ENCODE data around the gene HCN4. TPM values are rescaled to one million over a fixed set of nuclear protein-coding genes. Genes with fewer than 3 reads are reported as not detected.
A peak's percentile ranks its signal among the peaks of the same experiment; 100 is the strongest.

HCN4 gene
- total RNA-seq, 2 donors from 2014 or later: 0.82 to 3.1 TPM

- no peak overlapping the region for H3K27ac Mint-ChIP-seq
- H3K9me3 ChIP-seq (ENCODE audit: control insufficient read depth, low read length): no peaks in the 10 kb centered on the region
- H3K36me3 ChIP-seq (ENCODE audit: control insufficient read depth, insufficient read depth, low read length): no peaks in the 10 kb centered on the region
- 86 to 100% methylated on average over 2 to 3 of the region's 3 CpGs for WGBS, 2 experiments (ENCODE audit: insufficient coverage in 1 of 2, insufficient read length in 1 of 2)
- H3K27me3 ChIP-seq (ENCODE audit: control insufficient read depth, insufficient read depth, low read length, poor library complexity, severe bottlenecking): no peaks in the 10 kb centered on the region
- H3K4me1 Mint-ChIP-seq: no peaks in the 10 kb centered on the region
- no peak overlapping the region for H3K4me3 Mint-ChIP-seq
- H3K9ac ChIP-seq (ENCODE audit: extremely low read depth, low read length, poor library complexity, severe bottlenecking): no peak overlapping the region
- TF ChIP-seq, protein P1, sequence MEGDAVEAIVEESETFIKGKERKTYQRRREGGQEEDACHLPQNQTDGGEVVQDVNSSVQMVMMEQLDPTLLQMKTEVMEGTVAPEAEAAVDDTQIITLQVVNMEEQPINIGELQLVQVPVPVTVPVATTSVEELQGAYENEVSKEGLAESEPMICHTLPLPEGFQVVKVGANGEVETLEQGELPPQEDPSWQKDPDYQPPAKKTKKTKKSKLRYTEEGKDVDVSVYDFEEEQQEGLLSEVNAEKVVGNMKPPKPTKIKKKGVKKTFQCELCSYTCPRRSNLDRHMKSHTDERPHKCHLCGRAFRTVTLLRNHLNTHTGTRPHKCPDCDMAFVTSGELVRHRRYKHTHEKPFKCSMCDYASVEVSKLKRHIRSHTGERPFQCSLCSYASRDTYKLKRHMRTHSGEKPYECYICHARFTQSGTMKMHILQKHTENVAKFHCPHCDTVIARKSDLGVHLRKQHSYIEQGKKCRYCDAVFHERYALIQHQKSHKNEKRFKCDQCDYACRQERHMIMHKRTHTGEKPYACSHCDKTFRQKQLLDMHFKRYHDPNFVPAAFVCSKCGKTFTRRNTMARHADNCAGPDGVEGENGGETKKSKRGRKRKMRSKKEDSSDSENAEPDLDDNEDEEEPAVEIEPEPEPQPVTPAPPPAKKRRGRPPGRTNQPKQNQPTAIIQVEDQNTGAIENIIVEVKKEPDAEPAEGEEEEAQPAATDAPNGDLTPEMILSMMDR (conservative IDR thresholded peaks at IDR 0.05): no peak
- H3K4me1 ChIP-seq (ENCODE audit: control insufficient read depth, insufficient read depth, low read length): no peaks in the 10 kb centered on the region
- H3K27me3 Mint-ChIP-seq (ENCODE audit: insufficient read depth): peaks cover 2% of the 10 kb centered on the region
- no peak overlapping the region for H3K27ac ChIP-seq (ENCODE audit: low read depth, low read length)
- no peak overlapping the region for H3K4me3 ChIP-seq (ENCODE audit: low read length)
- no peaks in the 10 kb centered on the region for H3K36me3 Mint-ChIP-seq (ENCODE audit: low read depth)
- no peaks in the 10 kb centered on the region for H3K9me3 Mint-ChIP-seq
- DNase-seq: no peak
Observed at GRCh38 chr15:73320619-73321180, 48.1 kb downstream of the HCN4 start.

- WGBS, 2 experiments (ENCODE audit: insufficient coverage in 1 of 2, insufficient read length in 1 of 2): 83 to 94% methylated on average over 4 to 8 of the region's 8 CpGs
- TF ChIP-seq, protein P1 (conservative IDR thresholded peaks at IDR 0.05): no peak
- no peak overlapping the region for H3K27ac Mint-ChIP-seq
- H3K27ac ChIP-seq (ENCODE audit: low read depth, low read length): no peak overlapping the region
- no peak for DNase-seq
- H3K36me3 Mint-ChIP-seq (ENCODE audit: low read depth): no peaks in the 10 kb centered on the region
- no peaks in the 10 kb centered on the region for H3K4me1 Mint-ChIP-seq
- no peak overlapping the region for H3K4me3 Mint-ChIP-seq
- no peak overlapping the region for H3K9ac ChIP-seq (ENCODE audit: extremely low read depth, low read length, poor library complexity, severe bottlenecking)
- H3K4me3 ChIP-seq (ENCODE audit: low read length): no peak overlapping the region
- no peaks in the 10 kb centered on the region for H3K4me1 ChIP-seq (ENCODE audit: control insufficient read depth, insufficient read depth, low read length)
- no peaks in the 10 kb centered on the region for H3K36me3 ChIP-seq (ENCODE audit: control insufficient read depth, insufficient read depth, low read length)
- H3K9me3 Mint-ChIP-seq: no peaks in the 10 kb centered on the region
- H3K27me3 ChIP-seq (ENCODE audit: control insufficient read depth, insufficient read depth, low read length, poor library complexity, severe bottlenecking): no peaks in the 10 kb centered on the region
- H3K27me3 Mint-ChIP-seq (ENCODE audit: insufficient read depth): peaks cover 2% of the 10 kb centered on the region
- no peaks in the 10 kb centered on the region for H3K9me3 ChIP-seq (ENCODE audit: control insufficient read depth, low read length)
Observed at GRCh38 chr15:73319460-73320245, 49.1 kb downstream of the HCN4 start.

- H3K9ac ChIP-seq (ENCODE audit: extremely low read depth, low read length, poor library complexity, severe bottlenecking): no peak overlapping the region
- Mint-ChIP-seq H3K4me1 (no peaks in the 10 kb centered on the region), H3K27me3 (ENCODE audit: insufficient read depth) (peaks cover 2% of the 10 kb centered on the region), H3K27ac (no peak overlapping the region), H3K36me3 (ENCODE audit: low read depth) (peaks cover 3% of the 10 kb centered on the region), H3K4me3 (no peak overlapping the region), H3K9me3 (no peaks in the 10 kb centered on the region)
- H3K4me1 ChIP-seq (ENCODE audit: control insufficient read depth, insufficient read depth, low read length): no peaks in the 10 kb centered on the region
- no peaks in the 10 kb centered on the region for H3K27me3 ChIP-seq (ENCODE audit: control insufficient read depth, insufficient read depth, low read length, poor library complexity, severe bottlenecking)
- H3K4me3 ChIP-seq (ENCODE audit: low read length): no peak overlapping the region
- WGBS, 2 experiments (ENCODE audit: insufficient coverage in 1 of 2, insufficient read length in 1 of 2): 35 to 38% methylated on average over 15 to 42 of the region's 42 CpGs
- TF ChIP-seq, protein P1 (conservative IDR thresholded peaks at IDR 0.05): no peak
- H3K36me3 ChIP-seq (ENCODE audit: control insufficient read depth, insufficient read depth, low read length): no peaks in the 10 kb centered on the region
- no peaks in the 10 kb centered on the region for H3K9me3 ChIP-seq (ENCODE audit: control insufficient read depth, low read length)
- H3K27ac ChIP-seq (ENCODE audit: low read depth, low read length): peak overlapping the region; percentile 36
- DNase-seq: peak; percentile 74
Observed at GRCh38 chr15:73318463-73319351, 50.1 kb downstream of the HCN4 start.
